Measurements from ENCODE around the gene PTCD3.

Gene PTCD3

GRCh38 chr2:86082756-86083155 lies 23.3 kb upstream of the PTCD3 start:
- DNase-seq, result no peak

- DNase-seq, result no peak
These were observed 17.8 kb upstream of the PTCD3 start for GRCh38 chr2:86087936-86088850.

- no peak for DNase-seq
These were observed 11.8 kb upstream of the PTCD3 start for GRCh38 chr2:86094229-86094628.

- DNase-seq, result no peak
These were observed 8.7 kb upstream of the PTCD3 start for GRCh38 chr2:86097114-86097896.

GRCh38 chr2:86097913-86098312 lies 8.1 kb upstream of the PTCD3 start:
- no peak for DNase-seq

GRCh38 chr2:86102157-86102556 lies 3.9 kb upstream of the PTCD3 start:
- no peak for DNase-seq

- peak; percentile 88 for DNase-seq
These were observed 625 bp upstream of the PTCD3 start, which contains the start of gene POLR1A for GRCh38 chr2:86105252-86105968. Gene POLR1A, minus strand, starts transcription at chr2:86105886. Its CDS starts 110 bp downstream, at chr2:86105776.

GRCh38 chr2:86107031-86107430 lies 996 bp downstream of the PTCD3 start:
- DNase-seq, result no peak

GRCh38 chr2:86118130-86118529 lies 12.1 kb downstream of the PTCD3 start:
- no peak for DNase-seq

GRCh38 chr2:86123328-86123925 lies 17.4 kb downstream of the PTCD3 start:
- no peak for DNase-seq

- DNase-seq, result no peak
These were observed 18.6 kb downstream of the PTCD3 start for GRCh38 chr2:86124683-86125082.

- DNase-seq, result no peak
These were observed 28.7 kb downstream of the PTCD3 start for GRCh38 chr2:86134709-86135108.

GRCh38 chr2:86135653-86136052 lies 29.6 kb downstream of the PTCD3 start:
- no peak for DNase-seq

GRCh38 chr2:86136141-86136540 lies 30.1 kb downstream of the PTCD3 start:
- DNase-seq, result no peak

- DNase-seq, result no peak
These were observed 32.9 kb downstream of the PTCD3 start for GRCh38 chr2:86138736-86139625.

GRCh38 chr2:86139981-86140380 lies 33.9 kb downstream of the PTCD3 start:
- peak; percentile 4 for DNase-seq

- DNase-seq, result no peak
These were observed 34.9 kb downstream of the PTCD3 start for GRCh38 chr2:86140969-86141392.

- no peak for DNase-seq
These were observed 36.6 kb downstream of the PTCD3 start for GRCh38 chr2:86142436-86143257.

GRCh38 chr2:86143307-86143706 lies 37.3 kb downstream of the PTCD3 start:
- no peak for DNase-seq

- no peak for DNase-seq
These were observed 38.1 kb downstream of the PTCD3 start for GRCh38 chr2:86143926-86144685.
